Tibial artery (tissue), 4 donors: Measurements from ENCODE around the gene ZBTB20.

Source experiments
- DNase-seq, 2 donors: peaks; one replicate each; pipeline ENCODE4 v3.0.0-alpha.2; 2019
- H3K27ac ChIP-seq, 2 donors: fragments of 200-600 bp; sonication (generic) in 1 of 2; 1 replicate in 1 of 2; 2 replicates in 1 of 2; pipeline ENCODE4 v1.5.1; 2018 to 2019; ENCODE audit warnings: mild to moderate bottlenecking in 1 of 2
- H3K27me3 ChIP-seq, 2 donors: fragments of 200-600 bp; sonication (generic) in 1 of 2; one replicate each; pipeline versions ENCODE4 v1.5.1 to v1.6.0; 2016 to 2019
- H3K36me3 ChIP-seq, 3 donors: fragments of 200-600 bp; sonication (generic) in 2 of 3; one replicate each; pipeline ENCODE4 v1.5.1; 2016 to 2019; ENCODE audit warnings: mild to moderate bottlenecking in 2 of 3
- H3K4me1 ChIP-seq, 4 donors: fragments of 200-600 bp; sonication (generic) in 2 of 4; 1 replicate in 3 of 4; 2 replicates in 1 of 4; pipeline ENCODE4 v1.5.1; 2016 to 2019
- H3K4me3 ChIP-seq, 2 donors: fragments of 200-600 bp; sonication (generic) in 1 of 2; 1 replicate in 1 of 2; 2 replicates in 1 of 2; pipeline ENCODE4 v1.5.1; 2018 to 2019; ENCODE audit warnings: mild to moderate bottlenecking in 2 of 2
- H3K9me3 ChIP-seq, 3 donors: fragments of 200-600 bp; sonication (generic) in 1 of 3; one replicate each; pipeline ENCODE4 v1.5.1; 2016 to 2019
- intact Hi-C: fragments of 100-400 bp; cut with DNase I; formaldehyde crosslinking; loops from one replicate; pipeline ENCODE4 v1.15.0; 2023; ENCODE audit warnings: low total_unique reads
- TF ChIP-seq, protein P1 (sequence below), 2 experiments: fragments of 200-600 bp in 1 of 2; fragments of 450-650 bp in 1 of 2; IDR thresholded peaks; one replicate each; pipeline ENCODE4 v1.5.1; 2017 to 2019; ENCODE audit warnings: antibody characterized with exemption in 2 of 2, mild to moderate bottlenecking in 1 of 2, moderate library complexity in 1 of 2

ZBTB20 gene

DNA sequence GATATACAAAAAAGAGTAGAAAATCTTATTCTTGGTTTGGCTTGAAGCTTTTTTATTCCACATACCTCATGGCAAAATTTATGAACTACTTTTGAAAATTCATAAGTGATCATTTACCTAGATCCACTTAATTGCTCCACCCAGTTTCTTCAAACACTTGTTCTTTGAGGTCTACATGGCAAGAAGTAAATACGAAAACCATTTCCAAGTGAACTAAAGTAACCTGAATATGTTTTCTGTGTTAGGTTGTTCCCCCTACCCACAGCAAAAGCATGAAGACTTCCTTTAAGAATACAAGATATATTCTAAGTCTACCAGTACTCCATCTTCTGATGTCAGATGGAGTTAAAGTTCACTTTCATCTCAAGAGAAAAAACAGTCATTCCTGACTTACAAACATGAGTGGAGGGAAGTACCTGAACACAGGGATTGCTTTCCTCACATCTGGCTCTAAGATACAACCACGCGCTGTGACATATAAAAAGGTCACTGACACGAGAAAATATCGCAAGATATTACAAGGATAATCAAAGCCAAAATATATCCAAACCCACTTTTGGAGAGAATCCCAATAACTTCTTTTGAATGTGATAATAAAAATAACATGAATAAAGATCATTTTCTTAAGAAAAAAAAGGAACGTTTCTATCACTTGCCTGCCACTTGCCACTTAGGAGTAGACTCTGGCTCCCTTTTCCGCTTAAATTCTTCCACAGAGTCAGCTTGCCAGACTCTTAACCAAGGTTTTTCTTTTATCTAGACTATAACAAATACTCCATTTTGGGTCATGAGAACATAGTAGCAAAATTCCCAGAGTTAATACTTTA, 428.8 kb downstream of the ZBTB20 start:
- H3K27ac ChIP-seq, result no peak overlapping the region

DNA sequence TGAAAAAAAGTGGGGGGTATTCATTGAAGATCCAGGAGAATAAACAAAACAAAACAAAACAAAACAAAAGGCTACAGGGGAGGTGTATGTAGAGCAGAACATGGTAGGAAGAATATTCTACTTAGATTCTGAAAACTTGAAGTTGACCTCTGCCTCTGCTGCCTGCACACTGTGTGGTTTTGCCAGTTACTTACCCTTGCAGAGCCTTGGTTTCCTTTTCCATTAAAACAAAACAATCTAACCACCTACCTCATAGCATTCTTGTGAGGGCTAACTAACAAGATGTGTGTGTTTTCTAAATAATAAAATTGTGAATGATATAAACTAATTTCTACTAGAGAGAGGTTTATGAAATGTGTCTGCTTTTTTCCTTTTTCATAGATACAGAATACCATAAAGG, 430.2 kb downstream of the ZBTB20 start:
- Histone ChIP-seq H3K9me3 (no peaks in the 10 kb centered on the region), H3K27ac (no peak overlapping the region), H3K4me3 (no peak overlapping the region), H3K27me3 (no peaks in the 10 kb centered on the region), H3K4me1 (peaks cover 0 to 9% (median 0%) of the 10 kb centered on the region in 4 donors), H3K36me3 (no peaks in the 10 kb centered on the region)
- TF ChIP-seq, protein P1, sequence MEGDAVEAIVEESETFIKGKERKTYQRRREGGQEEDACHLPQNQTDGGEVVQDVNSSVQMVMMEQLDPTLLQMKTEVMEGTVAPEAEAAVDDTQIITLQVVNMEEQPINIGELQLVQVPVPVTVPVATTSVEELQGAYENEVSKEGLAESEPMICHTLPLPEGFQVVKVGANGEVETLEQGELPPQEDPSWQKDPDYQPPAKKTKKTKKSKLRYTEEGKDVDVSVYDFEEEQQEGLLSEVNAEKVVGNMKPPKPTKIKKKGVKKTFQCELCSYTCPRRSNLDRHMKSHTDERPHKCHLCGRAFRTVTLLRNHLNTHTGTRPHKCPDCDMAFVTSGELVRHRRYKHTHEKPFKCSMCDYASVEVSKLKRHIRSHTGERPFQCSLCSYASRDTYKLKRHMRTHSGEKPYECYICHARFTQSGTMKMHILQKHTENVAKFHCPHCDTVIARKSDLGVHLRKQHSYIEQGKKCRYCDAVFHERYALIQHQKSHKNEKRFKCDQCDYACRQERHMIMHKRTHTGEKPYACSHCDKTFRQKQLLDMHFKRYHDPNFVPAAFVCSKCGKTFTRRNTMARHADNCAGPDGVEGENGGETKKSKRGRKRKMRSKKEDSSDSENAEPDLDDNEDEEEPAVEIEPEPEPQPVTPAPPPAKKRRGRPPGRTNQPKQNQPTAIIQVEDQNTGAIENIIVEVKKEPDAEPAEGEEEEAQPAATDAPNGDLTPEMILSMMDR (IDR thresholded peaks at IDR 0.05), result no peak
- intact Hi-C loops, result no loop called here
- DNase-seq, result no peak

More for the DNA sequence above, 428.8 kb downstream of the ZBTB20 start:
- Histone ChIP-seq H3K4me3 (no peak overlapping the region), H3K27me3 (no peaks in the 10 kb centered on the region), H3K4me1 (peaks cover 0 to 9% (median 0%) of the 10 kb centered on the region in 4 donors), H3K9me3 (no peaks in the 10 kb centered on the region), H3K36me3 (no peaks in the 10 kb centered on the region)
- no peak for DNase-seq
- TF ChIP-seq, protein P1 (IDR thresholded peaks at IDR 0.05), result no peak
- intact Hi-C loops, result no loop called here

DNA sequence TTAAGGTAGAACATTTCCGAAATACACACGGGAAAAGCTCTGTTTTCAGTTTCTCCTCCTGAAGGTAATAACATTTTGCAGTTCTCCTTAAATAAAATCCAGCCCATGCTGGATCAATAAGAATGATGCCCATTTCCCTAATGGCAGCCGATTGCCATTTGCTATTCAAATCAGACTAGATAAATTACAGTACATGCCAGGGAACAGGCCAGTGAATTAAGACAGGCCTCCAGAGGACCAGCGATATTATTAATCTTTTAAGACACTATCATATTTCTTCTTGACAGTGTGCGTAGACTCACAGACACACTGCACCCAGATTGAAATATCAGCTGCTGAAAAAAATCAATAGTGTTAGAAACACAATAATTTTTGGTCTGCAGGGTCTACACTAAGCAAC, 431.0 kb downstream of the ZBTB20 start:
- TF ChIP-seq, protein P1 (IDR thresholded peaks at IDR 0.05), result no peak
- H3K4me3 ChIP-seq, result no peak overlapping the region
- DNase-seq, result no peak
- peaks cover 0 to 9% (median 0%) of the 10 kb centered on the region in 4 donors for H3K4me1 ChIP-seq
- no peak overlapping the region for H3K27ac ChIP-seq
- H3K9me3 ChIP-seq, result no peaks in the 10 kb centered on the region
- intact Hi-C loops, result no loop called here
- no peaks in the 10 kb centered on the region for H3K36me3 ChIP-seq
- no peaks in the 10 kb centered on the region for H3K27me3 ChIP-seq

DNA sequence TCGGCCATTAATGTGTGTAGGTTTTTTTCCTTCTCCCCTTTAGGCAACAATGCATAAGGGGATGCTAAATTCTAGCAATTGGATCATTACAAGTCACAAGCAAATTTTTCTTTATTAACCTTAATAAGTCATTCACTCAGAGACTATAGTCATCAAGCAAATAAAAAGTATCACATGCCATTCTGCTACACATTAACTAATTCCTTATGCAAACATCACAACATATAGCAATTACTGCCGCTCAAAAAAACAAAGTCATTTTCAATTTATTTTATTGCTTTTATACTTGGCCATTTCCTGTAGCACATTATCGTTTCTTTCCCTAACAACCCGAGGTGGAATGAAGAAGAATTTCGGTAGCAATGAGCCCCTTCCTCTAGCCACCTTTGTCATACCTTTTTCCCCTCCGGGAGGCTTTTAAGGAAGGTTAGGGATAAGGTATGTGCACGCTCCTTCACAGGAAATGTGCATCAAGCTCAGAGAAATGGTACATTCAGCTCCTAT, 432.1 kb downstream of the ZBTB20 start:
- intact Hi-C loops, result no loop called here
- TF ChIP-seq, protein P1 (IDR thresholded peaks at IDR 0.05), result no peak

DNA sequence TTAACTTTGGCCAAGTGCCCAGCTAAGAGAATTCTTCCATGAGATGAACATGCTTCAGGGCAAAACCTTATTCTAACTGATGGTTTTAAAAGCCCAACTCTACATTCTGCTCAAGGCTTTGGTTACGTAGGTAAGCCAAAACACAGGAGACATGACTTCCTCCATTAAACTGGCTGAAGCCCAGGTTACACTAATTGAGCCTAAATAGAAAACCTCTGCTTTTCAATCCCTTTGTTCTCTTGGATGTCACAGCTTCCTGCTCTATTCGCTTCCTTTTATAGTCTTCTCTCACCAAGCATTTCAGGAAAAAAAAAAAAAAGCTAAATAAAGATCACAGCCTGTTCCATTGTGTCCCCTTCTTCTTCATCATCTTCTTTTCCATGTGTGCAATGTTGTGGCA, 432.9 kb downstream of the ZBTB20 start:
- H3K4me3 ChIP-seq, result no peak overlapping the region
- no peaks in the 10 kb centered on the region for H3K27me3 ChIP-seq
- H3K27ac ChIP-seq, result no peak overlapping the region
- peaks cover 0 to 7% (median 0%) of the 10 kb centered on the region in 4 donors for H3K4me1 ChIP-seq
- intact Hi-C loops, result no loop called here
- no peaks in the 10 kb centered on the region for H3K9me3 ChIP-seq
- H3K36me3 ChIP-seq, result no peaks in the 10 kb centered on the region
- TF ChIP-seq, protein P1 (IDR thresholded peaks at IDR 0.05), result no peak
- DNase-seq, result no peak

More for the DNA sequence above, 432.1 kb downstream of the ZBTB20 start:
- H3K9me3 ChIP-seq, result no peaks in the 10 kb centered on the region
- H3K27me3 ChIP-seq, result no peaks in the 10 kb centered on the region
- H3K27ac ChIP-seq, result no peak overlapping the region
- DNase-seq, result no peak
- no peaks in the 10 kb centered on the region for H3K36me3 ChIP-seq
- H3K4me3 ChIP-seq, result no peak overlapping the region
- H3K4me1 ChIP-seq, result peaks cover 0 to 9% (median 0%) of the 10 kb centered on the region in 4 donors
